ENCODE data around the gene MREG.

MREG gene

GRCh38 chr2:216031960-216032689, 18.8 kb upstream of the MREG start:
- Mint-ChIP-seq H3K36me3 (peaks cover 8% of the 10 kb centered on the region), H3K27me3 (no peaks in the 10 kb centered on the region), H3K4me3 (peak overlapping the region; percentile 77), H3K9me3 (no peaks in the 10 kb centered on the region), H3K27ac (peak overlapping the region; percentile 98), H3K4me1 (peaks cover 29% of the 10 kb centered on the region)

- Mint-ChIP-seq H3K4me1 (peaks cover 29% of the 10 kb centered on the region), H3K9me3 (no peaks in the 10 kb centered on the region), H3K36me3 (peaks cover 9% of the 10 kb centered on the region), H3K27ac (no peak overlapping the region), H3K27me3 (no peaks in the 10 kb centered on the region), H3K4me3 (no peak overlapping the region)
These were observed 16.9 kb upstream of the MREG start for GRCh38 chr2:216030216-216030615.

DNA sequence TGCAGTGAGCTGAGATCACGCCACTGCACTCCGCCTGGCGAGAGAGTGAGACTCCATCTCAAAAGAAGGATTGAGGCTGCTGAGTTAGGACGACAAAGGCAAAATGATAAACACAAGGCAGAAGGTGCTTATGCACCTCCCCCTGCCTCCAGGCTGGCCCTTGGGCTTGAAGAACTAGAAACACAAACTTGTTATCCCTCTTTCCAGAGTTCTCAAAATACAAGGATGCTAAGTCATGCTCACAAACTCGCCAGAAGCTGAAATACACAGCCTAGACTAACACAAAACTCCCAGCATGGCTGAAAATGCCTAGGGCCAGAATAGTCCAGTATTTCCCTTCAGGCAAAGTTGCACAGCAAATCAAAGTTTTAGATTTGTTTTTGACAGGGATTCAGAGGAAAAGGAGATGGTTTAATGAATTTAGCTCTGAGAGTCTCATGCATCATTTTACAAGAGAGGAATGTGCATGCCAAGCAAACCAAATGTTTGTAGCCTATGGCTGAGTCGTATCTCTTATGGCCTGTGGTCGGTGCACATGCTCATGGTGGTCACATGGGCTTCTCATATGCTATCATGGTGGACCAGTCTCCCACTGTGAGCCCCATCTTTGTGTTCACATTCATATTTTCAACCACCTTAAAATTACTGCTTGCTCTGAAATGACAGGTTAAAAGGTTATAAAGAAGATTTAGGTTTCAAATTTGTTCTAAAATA, 16.2 kb upstream of the MREG start:
- Mint-ChIP-seq H3K4me1 (peaks cover 29% of the 10 kb centered on the region), H3K4me3 (no peak overlapping the region), H3K9me3 (no peaks in the 10 kb centered on the region), H3K36me3 (peaks cover 9% of the 10 kb centered on the region), H3K27me3 (no peaks in the 10 kb centered on the region), H3K27ac (peak overlapping the region; percentile 65)

DNA sequence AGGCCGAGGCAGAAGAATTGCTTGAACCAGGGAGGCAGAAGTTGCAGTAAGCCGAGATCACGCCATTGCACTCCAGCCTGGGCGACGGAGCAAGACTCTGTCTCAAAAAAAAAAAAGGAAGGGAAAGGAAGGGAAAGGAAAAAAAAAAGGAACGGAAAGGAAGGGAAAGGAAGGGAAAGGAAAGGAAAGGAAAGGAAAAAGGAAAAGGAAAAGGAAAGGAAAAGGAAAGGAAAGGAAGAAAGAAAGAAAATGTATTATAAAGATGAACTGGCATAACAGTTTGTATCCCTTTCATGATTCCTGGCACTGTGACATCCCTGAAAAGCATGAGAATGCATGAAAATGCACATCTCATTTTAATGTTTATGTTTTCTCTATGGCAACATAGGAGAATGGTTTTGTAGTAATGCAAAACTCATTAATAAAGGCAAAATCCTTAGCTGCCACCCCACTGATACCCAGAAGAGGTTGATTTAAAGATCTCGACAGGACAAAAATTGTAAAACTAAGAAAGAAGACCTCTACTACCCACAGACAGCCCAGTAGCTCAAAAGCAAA, 11.5 kb upstream of the MREG start:
- H3K4me3 Mint-ChIP-seq, result no peak overlapping the region
- peaks cover 3% of the 10 kb centered on the region for H3K36me3 Mint-ChIP-seq
- H3K9me3 Mint-ChIP-seq, result no peaks in the 10 kb centered on the region
- H3K4me1 Mint-ChIP-seq, result peaks cover 4% of the 10 kb centered on the region
- no peaks in the 10 kb centered on the region for H3K27me3 Mint-ChIP-seq
- H3K27ac Mint-ChIP-seq, result peak overlapping the region; percentile 70

DNA sequence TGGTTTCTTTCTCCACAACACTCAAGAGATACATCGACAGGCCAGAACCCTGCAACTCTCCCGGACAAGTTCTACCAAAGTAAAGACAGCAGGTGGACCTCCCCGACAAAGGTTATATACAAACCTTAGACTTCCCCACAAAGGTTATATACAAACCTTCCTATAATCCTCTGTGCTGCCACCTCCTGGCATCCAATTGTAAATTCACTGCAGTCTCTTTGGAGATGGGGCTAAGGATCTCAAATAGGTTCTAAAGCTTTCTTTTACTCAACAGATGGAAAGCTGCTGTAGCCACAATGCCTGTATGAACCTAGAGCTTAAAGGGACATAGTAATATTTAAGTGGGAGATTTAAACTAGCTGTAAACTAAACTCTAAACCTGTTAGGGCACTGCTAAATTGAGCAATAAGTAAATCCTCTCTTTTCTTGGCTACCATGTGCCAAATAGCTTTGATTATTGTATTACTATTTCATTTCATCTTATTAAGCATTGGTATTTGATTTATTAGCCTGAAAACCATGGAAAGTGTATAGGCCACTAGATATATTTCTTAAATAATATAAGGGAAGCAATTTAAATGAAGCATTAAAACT, 9.8 kb upstream of the MREG start:
- H3K9me3 Mint-ChIP-seq, result no peaks in the 10 kb centered on the region
- H3K4me3 Mint-ChIP-seq, result no peak overlapping the region
- peaks cover 2% of the 10 kb centered on the region for H3K36me3 Mint-ChIP-seq
- no peak overlapping the region for H3K27ac Mint-ChIP-seq
- peaks cover 6% of the 10 kb centered on the region for H3K4me1 Mint-ChIP-seq
- H3K27me3 Mint-ChIP-seq, result no peaks in the 10 kb centered on the region

- no peaks in the 10 kb centered on the region for H3K9me3 Mint-ChIP-seq
- H3K4me3 Mint-ChIP-seq, result no peak overlapping the region
- H3K27ac Mint-ChIP-seq, result no peak overlapping the region
- no peaks in the 10 kb centered on the region for H3K27me3 Mint-ChIP-seq
- H3K36me3 Mint-ChIP-seq, result peaks cover 2% of the 10 kb centered on the region
- H3K4me1 Mint-ChIP-seq, result peaks cover 13% of the 10 kb centered on the region
These were observed 8.6 kb upstream of the MREG start for GRCh38 chr2:216021768-216022565.

- Mint-ChIP-seq H3K36me3 (no peaks in the 10 kb centered on the region), H3K9me3 (no peaks in the 10 kb centered on the region), H3K4me1 (peaks cover 44% of the 10 kb centered on the region), H3K4me3 (no peak overlapping the region), H3K27ac (no peak overlapping the region), H3K27me3 (no peaks in the 10 kb centered on the region)
These were observed 5.4 kb upstream of the MREG start for GRCh38 chr2:216018709-216019108.

- H3K4me3 Mint-ChIP-seq, result no peak overlapping the region
These were observed 4.0 kb upstream of the MREG start for GRCh38 chr2:216017365-216017764.

DNA sequence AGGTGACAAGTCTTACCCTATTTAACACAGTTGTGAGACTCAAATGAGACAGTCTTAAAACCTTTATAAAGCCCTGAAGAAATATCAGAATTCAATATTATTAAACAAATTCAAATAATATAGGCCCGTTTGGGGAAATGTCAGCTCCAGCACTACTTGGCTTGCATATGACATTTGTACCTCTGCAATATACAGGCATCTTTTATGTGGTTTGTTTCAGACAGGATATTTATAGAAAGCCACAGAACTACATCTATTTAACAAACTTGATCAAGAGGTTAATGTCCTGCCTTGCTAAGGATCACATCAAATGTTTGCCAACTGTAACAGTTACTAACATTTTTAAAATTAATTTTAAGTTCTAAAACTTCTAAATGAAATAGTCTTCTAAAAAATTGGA, 3.2 kb upstream of the MREG start:
- Mint-ChIP-seq H3K4me1 (peaks cover 56% of the 10 kb centered on the region), H3K27ac (no peak overlapping the region), H3K36me3 (no peaks in the 10 kb centered on the region), H3K27me3 (no peaks in the 10 kb centered on the region), H3K4me3 (no peak overlapping the region), H3K9me3 (no peaks in the 10 kb centered on the region)

More at GRCh38 chr2:216017365-216017764, 4.0 kb upstream of the MREG start:
- Mint-ChIP-seq H3K27me3 (no peaks in the 10 kb centered on the region), H3K9me3 (no peaks in the 10 kb centered on the region), H3K4me1 (peaks cover 50% of the 10 kb centered on the region), H3K27ac (no peak overlapping the region), H3K36me3 (no peaks in the 10 kb centered on the region)

DNA sequence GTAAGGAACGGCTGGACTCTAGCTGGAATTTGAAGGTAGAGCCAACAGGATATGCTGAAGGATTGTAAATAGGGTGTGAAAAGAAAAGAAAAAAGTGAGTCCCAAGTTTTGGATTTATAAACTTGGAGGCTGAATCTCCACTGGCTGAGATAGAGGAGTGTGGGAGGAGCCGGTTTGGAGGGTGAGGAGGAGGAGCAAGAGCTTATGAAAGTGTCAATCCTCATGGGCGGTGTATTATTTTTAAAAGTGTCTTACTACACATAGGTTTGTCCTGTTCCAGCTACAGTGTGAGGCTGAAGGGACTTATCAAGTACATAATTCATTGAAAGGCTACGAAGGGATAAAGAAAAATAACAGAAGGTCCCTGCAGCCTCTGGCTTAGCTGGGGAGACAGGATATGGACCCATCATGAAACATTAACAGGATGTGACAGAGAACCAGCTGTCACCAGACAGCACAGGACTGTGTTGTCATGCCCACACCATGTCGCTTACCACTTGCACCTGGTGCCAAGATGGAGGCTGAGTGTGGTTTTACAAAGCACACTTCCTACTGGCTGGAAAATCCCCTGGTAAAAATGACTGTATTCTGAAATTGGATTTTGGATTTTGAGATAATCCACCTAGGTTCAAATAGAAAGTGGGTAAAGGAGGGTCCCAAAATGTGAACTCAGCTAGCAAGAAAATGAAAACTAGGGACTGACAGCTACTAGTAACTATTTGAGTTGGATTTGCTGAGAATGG, 2.5 kb upstream of the MREG start:
- Mint-ChIP-seq H3K4me3 (peak overlapping the region; percentile 30), H3K4me1 (peaks cover 61% of the 10 kb centered on the region), H3K27ac (peak overlapping the region; percentile 86), H3K36me3 (peaks cover 1% of the 10 kb centered on the region), H3K27me3 (no peaks in the 10 kb centered on the region), H3K9me3 (no peaks in the 10 kb centered on the region)

GRCh38 chr2:216014986-216015385, 1.6 kb upstream of the MREG start:
- peak overlapping the region; percentile 44 for H3K4me3 Mint-ChIP-seq
- peaks cover 1% of the 10 kb centered on the region for H3K36me3 Mint-ChIP-seq
- peak overlapping the region; percentile 86 for H3K27ac Mint-ChIP-seq
- no peaks in the 10 kb centered on the region for H3K27me3 Mint-ChIP-seq
- H3K4me1 Mint-ChIP-seq, result peaks cover 61% of the 10 kb centered on the region
- H3K9me3 Mint-ChIP-seq, result no peaks in the 10 kb centered on the region

GRCh38 chr2:216014006-216014405, 655 bp upstream of the MREG start:
- Mint-ChIP-seq H3K36me3 (peaks cover 1% of the 10 kb centered on the region), H3K4me1 (peaks cover 61% of the 10 kb centered on the region), H3K27me3 (no peaks in the 10 kb centered on the region), H3K27ac (peak overlapping the region; percentile 4), H3K4me3 (peak overlapping the region; percentile 72), H3K9me3 (no peaks in the 10 kb centered on the region)

DNA sequence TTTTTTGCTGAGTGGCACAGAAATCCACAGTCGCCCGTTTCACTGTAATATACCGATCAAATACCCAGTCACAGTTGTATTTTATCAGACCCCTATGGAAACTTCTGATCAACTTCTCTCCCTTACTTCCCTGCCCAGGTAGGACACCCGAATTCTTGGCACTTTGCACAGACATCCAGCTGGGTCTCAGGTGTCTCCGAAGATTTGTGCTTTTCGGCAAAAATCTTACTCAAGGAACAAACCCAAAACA, 596 bp downstream of the MREG start:
- Mint-ChIP-seq H3K27me3 (no peaks in the 10 kb centered on the region), H3K36me3 (peaks cover 1% of the 10 kb centered on the region), H3K4me3 (peak overlapping the region; percentile 88), H3K27ac (no peak overlapping the region), H3K9me3 (no peaks in the 10 kb centered on the region), H3K4me1 (peaks cover 58% of the 10 kb centered on the region)

DNA sequence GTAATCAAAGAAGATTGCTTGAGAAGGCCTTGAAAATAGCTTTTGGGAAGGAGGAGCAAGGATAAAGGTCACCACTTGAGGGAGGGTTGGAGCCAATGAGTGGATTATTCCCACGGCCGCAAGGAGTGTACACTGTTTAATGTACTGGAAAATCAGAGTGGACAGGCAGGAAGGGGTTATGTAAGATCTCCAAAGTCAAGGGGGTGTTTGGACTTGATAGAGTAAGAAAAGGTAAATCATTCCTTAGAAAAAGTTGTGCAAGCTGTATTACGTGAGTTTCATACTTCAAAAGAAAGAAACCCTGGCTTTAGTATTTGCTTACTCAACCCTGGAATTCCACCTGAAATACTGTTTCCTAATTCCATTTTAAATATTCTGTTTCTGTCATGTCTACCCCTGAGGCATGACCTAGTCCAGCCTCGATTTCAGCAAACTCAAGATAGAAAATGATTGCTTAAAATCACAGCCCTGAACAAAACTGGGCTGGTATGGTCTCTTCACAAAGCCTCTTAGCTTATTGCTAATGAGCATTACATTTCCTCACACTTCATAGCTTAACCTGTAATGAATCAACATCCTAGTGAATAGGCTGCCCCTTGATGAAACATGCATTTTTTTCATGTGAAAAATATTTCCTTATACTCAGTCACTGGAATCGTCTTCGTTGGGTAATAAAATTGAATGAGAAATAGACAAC, 1.1 kb downstream of the MREG start:
- Mint-ChIP-seq H3K4me3 (peak overlapping the region; percentile 88), H3K27ac (no peak overlapping the region), H3K27me3 (no peaks in the 10 kb centered on the region), H3K4me1 (peaks cover 54% of the 10 kb centered on the region), H3K9me3 (no peaks in the 10 kb centered on the region), H3K36me3 (peaks cover 1% of the 10 kb centered on the region)
